SH-SY5Y (cell line): Measurements from ENCODE around the gene VIP.

ENCODE experiments used
- GATA2 ChIP-seq: IDR thresholded peaks from 2 replicates; pipeline ENCODE4 v1.6.1; 2011; ENCODE audit warnings: mild to moderate bottlenecking, low read depth, low read length
- GATA3 ChIP-seq: IDR thresholded peaks from 2 replicates; pipeline ENCODE4 v1.6.1; 2011; ENCODE audit warnings: low read depth, mild to moderate bottlenecking, low read length, moderate library complexity

GRCh38 chr6:152705327-152705726 lies 45.3 kb upstream of the VIP start:
- TF ChIP-seq GATA2 (no peak), GATA3 (no peak)
